Activated T-cell treated with anti-CD3 and anti-CD28 coated beads for 24 hours (primary cell): Measurements from ENCODE around the gene EEF1G.
"Not testable (repeated sequence)": the region's sequence is repeated elsewhere in the genome, so short reads cannot be mapped to it uniquely, and the experiment has no call there.

Experiments
- DNase-seq: peaks from one replicate; pipeline ENCODE4 v3.0.0-alpha.2; 2020; ENCODE audit warnings: low read depth

The EEF1G gene

DNA sequence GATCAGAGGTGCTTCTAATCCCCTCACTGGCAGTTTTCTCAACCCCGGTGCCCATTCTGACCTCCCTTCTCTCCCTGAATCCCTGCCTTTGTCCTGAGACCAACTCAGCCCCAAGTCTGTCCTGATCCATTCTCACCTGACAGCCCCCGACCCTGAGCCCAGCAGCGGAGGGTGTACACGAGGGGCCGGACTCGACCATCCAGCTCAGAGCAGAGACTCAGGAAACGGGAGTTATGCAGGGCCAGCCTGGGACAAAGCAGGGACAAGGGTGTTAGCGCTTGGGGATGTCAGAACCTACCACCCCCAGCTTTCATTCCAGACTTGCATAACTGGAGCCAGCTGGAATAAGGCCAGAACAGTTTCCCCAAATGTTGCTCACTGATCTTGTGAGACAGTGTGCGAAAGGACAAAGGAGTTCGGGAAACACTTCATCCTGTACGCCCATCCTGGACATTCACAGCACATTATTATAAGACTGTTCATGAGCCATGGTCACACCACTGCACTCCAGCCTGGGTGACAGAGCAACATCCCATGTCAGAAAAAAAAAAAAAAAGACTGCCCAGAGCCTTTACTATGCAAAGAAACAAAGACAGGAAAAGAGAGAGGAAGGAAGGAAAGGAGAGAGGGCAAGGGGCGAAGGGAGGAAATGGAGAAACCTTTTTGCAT, 3.5 kb upstream of the EEF1G start:
- DNase-seq, result no peak

DNA sequence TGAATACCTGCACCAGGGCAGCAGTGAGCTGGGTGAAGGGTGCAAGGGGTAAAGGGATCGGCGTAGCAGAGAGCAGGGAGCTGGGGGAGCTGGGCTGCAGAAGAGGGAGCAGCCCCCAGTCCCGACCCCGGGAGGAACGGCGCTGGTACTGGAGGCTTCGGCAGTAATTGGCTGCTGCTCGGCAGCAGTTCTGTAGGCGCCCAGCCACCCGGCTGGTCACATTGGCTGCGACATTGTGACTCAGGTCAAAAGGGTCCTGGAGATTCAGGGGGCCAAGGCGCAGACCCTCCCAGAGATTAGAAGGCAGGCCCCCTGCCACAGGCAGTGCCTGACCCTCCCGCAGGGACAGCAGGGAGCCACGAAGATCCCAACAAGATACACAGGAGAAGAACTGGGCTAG, 2.1 kb upstream of the EEF1G start:
- DNase-seq, result no peak

DNA sequence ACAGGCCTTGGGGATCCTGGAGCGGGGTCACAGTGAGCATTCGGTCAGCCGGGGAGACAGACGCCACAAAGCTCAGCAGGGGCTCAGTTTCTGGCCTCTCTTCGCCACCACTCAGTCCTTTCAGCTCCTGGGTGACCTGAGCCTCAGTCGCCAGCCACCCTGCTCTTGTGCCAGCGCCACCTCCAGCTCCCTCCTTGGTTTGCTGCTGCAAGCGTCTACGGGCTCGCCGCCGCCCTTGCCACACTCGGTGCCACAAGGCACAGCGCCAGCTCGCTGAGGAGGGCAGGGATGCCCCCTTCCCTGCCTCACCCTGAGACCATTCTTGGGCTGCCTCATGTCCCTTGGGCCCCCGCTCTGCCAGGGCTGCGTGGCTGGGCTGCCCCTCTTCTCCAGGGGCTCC, 1.5 kb upstream of the EEF1G start:
- DNase-seq, result no peak

DNA sequence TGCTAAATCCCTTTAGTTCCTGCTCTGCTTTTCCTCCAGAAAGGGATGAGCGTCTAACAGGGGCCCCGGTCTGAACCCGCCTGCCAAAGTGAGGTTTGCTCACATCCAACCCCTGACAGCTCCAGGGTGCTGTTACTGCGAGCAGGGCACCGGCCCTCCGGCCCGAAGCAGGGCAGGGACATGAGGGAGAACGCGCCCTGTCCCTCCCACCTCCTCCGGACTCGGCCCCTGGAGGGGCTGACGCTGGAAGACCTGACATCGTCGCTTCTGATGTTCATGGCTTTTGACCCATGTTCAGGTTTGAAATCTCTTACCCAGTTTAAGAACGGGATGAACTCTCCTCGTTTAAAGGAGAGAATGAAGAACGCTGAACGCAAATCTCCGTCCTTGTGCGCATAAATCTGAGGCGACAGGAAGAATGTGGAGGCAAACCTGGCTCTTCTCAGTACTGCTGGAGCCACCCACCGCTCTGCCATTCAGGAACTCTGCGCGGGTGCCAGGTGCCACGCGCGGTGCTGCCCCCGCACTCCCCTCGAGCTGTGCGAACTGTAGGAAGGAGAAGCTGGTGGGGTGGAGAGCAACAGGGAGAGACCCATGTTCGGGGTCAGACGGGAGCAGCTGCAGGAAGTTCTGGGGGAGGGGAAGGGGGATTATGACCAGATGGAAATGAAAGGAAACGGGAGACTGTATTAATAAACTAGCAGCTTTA, 826 bp upstream of the EEF1G start:
- DNase-seq, result no peak

DNA sequence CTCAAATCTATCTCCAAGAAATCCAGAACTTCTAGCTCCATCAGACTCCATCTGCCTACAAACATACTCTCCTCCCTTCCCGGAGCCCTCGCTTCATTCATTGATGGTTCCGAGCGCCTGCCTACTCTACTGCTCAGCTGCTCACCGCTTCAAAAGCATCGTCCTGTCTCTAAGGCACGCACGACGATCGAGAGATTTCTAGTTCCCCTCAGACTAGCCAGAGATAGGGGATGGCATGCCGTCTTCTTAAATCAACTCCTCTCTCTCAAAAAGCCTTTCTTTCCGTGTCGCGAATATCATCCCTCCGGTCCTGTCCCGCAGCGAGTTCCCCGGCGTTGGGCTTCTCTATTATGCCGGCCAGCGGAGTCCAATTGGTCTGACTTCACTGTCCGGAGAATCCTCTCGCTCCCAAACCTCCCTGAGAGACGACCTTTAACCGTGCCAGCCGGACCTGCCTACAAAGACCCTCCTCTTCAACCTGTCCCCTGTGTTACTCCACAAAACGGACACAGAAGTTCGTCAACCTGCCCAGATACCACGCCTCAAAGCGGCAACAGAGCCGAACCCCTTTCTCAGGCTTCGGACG, 592 bp downstream of the EEF1G start:
- no peak for DNase-seq

DNA sequence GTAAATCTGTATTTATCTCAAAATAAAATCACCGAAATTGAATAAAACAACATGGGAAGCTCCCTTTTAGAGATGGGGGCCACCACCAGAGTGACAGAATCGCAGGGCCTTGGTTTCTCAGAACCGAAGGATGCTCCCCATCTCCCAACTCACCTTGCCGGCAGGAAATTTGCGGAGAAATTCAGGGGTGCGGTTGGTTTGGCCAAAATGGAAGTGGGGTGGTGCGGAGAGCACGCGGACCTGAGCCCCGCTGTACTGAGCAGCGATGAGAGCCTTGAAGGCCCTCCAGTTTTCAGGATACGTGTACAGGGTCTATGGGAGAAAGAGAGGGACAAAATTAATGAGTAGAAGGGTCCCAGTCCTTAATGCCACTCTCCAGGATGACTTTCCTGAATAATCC, 1.3 kb downstream of the EEF1G start:
- no peak for DNase-seq

DNA sequence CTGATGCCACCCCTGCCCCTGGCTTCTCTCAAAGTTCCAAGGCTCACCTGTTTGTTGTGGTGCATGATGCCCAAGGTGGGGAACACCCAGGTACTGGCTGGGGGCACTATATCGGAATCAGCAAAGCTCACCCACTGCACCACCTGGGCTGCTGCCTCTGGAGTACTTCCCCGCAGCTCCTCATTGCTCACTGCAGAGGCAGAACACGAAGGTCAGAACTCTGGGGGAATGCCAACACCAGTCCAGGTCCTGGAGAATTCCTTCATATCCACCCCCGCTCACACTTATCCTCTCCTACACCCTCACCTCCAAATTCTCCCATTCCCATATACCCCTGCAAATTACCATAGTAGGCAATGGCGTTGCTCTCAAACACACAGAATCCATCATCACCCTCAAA, 2.2 kb downstream of the EEF1G start:
- DNase-seq, result not testable (repeated sequence)

DNA sequence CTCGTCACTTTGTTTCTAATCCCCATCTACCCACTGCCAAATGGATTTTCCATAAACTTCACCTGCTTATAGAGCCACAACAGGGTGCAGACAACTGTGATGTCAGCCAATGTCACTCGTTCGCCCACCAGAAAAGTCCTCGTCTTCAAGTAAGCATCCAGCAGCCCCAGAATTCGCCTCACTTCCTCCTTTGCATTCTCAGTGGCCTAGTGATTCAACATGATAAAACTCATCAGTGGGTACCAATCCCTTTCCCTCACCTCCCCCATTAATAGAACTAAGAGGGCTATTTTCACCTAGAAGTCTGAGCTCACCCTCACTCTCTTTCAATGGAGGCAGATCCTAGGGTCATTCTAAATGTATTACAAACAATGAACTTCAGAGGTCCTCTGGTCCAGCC, 2.8 kb downstream of the EEF1G start:
- not testable (repeated sequence) for DNase-seq

DNA sequence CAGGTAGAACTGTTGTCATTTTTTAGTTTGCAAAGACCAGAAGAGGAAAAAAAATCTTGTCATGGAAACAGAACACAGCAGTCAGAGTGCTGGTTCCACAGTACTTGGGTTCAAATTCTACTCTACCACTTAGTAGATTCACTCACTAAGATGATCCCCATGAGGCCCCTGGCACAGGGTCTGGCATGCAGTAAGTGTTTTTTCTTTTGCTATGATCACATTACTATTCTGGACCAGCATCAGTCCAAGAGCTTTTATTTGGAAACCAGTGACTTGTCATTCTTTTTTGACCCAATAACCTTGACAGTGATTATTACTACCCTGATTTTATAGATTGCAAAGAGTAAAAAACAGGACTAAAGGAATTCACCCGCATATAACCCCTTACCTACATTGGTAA, 4.1 kb downstream of the EEF1G start:
- no peak for DNase-seq

DNA sequence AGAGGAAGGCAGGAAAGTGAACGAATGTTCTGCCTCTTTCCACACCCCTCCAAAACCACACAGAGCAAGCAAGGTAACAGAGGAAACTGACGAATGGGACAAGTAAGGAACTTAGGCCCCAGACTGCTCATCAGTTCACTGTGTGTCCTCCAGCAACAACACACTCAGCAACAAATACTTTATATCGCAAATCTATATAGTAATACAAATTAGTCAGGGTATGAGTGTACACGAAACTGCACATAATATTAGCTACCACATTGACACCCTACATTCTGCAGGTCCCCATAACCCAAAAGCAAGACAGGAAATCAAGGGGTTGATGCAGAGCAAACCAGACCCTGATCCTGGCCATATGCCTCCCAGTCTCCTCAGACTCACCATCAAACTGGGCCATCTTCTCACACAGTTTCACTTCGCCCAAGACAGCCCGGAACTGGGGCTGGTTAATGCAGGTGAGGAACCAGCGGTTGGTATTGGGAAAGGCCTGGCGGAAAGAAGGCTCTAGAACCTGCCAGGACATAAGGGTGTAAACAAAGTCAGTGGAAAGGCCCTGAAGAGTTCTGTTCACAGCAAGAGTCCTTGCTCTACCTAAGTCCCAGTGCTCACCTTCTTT, 6.6 kb downstream of the EEF1G start:
- DNase-seq, result no peak

DNA sequence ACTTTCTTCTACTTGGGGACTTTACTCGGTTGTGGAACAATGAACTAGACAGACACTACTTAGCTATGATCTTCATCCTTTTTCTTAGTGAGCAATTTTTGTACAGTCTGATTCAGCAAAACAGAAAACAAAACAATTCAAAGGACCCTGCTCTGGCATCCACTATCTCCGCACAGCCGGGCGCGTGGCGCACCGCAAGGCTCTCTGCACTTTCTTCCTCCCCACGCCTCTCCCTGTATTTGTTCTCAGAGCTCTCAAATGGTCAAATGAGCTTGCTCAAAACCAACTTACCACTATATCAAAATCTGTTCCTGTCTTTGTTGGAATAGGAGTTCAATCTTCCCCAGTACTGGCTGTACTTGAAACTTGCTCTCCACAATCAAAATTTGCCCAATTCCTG, 7.4 kb downstream of the EEF1G start:
- DNase-seq, result no peak

DNA sequence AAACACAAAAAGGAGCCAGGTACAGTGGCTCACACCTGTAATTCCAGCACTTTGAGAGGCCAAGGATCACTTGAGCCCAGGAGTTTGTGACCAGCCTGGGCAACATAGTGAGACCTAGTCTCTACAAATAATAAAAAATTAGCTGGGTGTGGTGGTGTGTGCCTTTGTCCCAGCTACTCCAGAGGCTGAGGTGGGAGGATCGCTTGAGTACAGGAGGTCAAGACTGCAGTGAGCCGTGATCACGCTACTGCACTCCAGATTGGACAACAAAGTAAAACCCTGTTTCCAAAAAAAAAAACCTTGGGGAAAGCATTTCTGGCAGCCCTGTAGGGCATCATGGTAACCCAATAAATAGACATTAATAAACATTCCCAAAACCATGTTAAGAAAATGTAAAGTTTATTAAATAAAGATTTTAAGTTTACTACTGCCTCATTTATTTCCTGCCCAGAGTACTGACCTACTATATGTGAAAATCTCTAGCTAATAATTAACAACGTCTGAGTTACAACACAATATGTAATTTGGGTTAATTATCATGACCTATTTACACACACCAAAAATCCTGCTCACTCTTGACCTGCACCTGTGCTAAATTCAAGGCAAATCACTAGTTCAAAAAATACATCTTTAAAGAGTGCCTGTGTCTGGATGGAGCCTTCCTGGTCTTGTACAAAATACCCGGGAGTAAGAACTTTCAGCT, 8.4 kb downstream of the EEF1G start:
- no peak for DNase-seq

DNA sequence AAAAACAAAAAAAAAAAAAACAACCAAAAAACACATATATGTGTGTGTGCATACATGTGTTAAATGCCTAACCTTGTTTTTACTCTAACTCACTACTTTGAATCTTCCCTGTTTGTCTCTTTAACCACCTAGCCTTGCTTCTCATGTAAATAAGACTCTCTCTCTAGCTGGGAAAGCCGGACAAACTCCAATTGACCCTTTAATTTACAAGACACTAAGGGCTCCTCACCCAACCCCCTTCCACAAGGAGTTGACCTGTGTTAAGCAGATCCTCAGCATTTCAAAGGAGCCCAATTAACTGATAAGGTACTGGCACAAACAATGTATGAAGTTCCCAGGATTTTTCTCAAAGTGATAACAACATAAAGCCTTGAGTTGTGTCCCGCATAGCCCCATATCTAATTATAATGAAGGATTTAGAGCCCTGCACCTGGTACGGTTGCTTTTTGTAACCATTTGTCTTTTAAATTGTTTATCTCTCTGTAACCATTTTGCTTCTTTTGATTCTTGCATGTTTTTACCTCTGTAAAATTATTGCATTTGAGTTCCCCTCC, 11.9 kb downstream of the EEF1G start:
- DNase-seq, result not testable (repeated sequence)

DNA sequence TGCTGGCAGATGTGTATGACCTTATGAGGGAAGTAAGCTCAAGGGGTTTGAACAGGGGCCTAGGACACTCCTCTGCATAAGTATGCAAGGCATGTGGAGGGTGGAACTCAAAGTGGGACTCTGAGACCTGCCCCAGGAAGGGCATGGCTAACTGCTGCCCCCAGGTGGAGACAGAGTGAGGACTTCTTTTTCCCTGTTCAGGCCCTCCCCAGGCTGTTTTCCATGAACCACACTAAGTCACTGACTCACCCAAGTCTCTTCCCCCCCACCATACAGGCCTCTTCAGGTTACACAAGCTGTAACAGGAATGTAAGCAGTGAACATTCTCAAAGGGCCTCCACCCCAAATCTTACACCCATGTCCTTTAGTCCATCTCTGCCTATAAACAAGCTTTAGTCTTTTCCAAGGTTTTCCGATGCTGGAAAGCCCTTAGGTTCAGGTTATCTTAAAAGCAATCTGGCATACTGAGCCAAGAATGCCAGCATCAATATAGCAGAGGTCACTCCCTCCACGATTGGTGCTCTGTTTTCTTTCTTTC, 13.1 kb downstream of the EEF1G start:
- DNase-seq, result no peak

DNA sequence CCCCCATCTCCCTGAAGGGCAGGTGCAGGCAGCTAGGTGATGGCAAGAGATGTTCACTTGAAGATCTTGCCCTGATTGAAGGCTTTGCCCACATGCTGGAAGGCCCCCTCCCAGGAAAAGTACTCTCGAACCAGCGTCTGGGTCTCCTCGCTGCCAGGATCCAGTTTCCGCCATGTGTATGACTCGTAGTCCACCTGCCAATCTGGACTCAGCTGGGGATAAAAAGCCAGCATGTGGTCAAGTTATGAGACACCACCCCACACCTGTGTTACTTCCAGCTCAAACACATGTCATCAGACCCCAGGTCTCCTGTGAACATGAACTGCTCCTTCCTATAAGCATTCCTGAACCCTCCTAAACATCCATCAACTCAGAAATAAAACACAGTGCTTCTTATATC, 14.1 kb downstream of the EEF1G start:
- DNase-seq, result not testable (repeated sequence)

DNA sequence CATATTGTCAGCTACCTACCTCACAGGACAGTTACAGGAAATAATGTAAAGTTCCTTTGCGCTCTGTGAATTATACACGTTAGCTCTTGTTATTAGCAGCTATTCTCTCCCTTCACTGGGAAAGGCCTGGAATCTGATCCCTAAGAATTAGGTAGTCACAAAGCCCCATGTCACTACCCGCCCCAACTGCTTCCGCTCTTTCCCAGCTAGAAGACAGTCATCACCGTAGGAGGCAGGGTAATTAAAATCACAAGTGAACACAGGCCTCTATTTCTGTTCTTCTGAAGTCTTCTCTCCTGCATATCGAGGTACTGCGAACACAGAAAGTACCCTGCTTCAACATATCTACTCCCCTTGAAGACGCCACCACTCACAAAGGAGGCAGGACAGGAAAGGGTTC, 14.5 kb downstream of the EEF1G start:
- DNase-seq, result no peak

DNA sequence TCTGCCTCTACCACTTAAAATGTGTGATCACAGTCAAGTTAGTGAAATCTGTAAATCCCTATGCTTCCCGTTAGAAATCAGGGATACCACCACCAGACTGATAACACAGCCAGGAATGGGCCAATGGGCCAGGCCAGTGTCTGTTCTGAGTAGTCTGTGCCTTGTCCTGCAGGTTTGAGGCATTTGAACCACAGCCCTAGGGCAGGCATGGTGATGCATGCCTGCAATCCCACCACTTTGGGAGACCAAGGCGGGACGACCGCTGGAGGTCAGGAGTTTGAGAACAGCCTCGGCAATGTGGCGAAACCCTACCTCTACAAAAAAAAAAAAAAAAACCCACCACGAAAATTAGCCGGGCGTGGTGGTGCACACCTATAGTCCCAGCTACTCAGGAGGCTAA, 15.0 kb downstream of the EEF1G start:
- no peak for DNase-seq

DNA sequence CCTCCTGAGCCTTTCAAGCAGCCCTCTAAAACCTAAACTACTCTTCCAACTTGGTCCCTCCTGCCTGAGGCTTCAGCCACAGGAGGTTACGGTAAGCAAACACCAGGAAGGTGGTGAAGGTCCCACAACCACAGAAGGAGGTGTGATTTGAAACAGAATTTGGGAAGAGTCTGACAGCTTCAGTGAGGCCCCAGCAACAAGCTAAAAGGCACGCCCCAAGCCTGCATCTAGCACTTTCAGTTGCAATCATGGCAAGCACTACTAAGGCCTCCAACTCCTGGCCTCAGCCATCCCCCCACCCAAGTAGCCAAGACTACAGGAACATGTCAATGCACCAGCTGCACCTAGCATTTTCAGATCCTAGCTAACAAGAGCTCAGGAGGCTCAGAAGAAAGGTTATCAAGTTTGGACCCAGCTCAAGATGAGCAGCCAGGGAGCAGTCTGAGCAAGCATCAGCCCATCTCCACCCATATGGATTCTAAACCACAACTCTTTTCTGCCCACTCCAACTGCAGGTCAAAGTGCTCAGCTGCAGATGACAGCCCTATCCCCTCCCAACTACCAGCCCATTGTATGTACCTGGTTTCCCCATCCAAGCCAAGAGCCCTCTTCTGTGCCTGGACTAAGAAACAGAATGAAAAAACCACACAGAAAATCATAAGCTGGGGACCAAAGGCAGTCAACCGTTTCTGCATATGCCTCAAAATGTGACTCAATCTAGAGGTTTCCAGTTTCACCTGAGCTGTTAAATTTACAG, 16.6 kb downstream of the EEF1G start:
- DNase-seq, result no peak

DNA sequence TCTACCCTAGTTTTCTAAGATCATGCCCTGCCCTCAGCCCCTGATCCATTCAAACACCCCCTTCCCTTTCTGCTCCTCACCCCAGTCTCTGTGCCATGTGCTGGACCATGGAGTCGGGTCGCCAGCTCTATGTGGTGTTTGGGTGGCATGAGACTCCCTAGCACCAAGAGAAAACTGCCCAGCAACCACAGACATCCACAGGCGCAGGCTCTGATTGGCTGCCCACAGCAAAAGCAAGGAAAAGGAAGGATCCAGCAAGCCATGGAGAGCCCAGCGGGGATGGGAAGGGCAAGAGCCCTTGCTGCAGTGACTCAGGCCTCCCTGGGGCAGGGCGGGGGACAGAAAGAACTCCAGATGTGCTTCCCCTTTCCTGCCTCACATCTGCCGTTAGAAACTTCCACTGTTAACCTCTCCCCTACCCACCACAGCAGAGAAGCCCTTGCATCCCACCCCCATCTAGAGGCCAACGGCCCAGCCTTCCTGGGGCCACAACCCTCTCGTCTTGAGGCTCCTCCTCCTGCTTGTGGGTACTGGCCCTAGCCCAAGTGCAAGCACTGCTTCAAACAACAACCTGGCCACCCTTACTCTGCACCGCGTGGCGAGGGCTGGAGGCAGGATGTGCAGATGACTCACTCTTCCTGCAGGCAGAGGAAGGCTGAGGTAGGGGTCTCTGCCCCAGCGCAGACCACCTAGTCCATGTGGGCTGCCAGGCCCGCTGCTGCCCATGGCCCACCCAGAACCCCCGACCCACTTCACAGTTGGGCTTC, 17.4 kb downstream of the EEF1G start:
- DNase-seq, result peak; percentile 66

DNA sequence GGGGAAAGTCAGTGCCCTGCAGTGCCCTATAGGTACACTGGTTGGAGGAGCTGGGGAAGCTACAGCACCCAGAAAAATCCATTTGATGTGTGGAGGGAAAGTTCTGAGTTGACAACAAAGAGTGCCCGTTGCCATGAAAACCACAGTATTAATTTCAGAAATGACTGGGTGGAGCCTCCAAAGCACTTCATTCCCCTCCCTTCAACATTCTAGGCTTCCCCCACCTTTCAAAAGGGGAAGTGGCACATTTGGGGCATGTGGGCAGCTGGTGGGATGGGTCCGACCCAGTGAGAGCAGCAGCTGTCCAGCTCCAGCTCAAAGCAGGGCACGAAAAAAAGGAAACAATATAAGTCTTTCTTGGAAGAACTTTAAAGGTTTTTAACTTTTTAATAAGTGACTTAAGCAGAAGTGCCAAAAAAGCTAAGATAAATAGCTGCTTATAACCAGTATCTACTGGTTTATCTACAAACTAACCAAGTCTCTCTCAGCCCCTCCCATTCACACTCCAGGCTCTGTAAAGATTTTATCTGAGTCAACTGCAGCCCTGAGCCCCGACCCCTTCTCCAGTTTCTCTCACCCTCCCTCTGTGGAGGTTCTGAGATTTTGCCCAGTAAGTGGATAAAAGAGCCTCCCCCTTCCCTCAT, 18.1 kb downstream of the EEF1G start:
- no peak for DNase-seq
